GM23248 (cell line): ENCODE results near the gene ALK.

Experiments used
- EZH2 ChIP-seq: fragments of 200-600 bp; sonication (generic); IDR thresholded peaks from 2 replicates; pipeline ENCODE4 v1.6.1; 2018; ENCODE audit warnings: antibody characterized with exemption, mild to moderate bottlenecking; ENCODE audit not compliant: insufficient read depth, poor library complexity, severe bottlenecking
- EZH2phosphoT487 ChIP-seq: fragments of 200-600 bp; sonication (generic); IDR thresholded peaks from 2 replicates; pipeline ENCODE4 v1.6.1; 2018; ENCODE audit warnings: antibody characterized with exemption, moderate library complexity, mild to moderate bottlenecking, low read depth; ENCODE audit not compliant: insufficient read depth

- TF ChIP-seq EZH2phosphoT487, result no peak
- TF ChIP-seq EZH2, result no peak
These were observed 686.0 kb downstream of the ALK start for GRCh38 chr2:29235411-29235810.
